HG02571 (cell line): ENCODE measurements around the gene HCN1.
"Not testable (repeated sequence)": the region's sequence is repeated elsewhere in the genome, so short reads cannot be mapped to it uniquely, and the experiment has no call there.

Source experiments
- ATAC-seq: cut with Tn5 transposase; IDR thresholded peaks from one replicate; pipeline ENCODE4 v1.9.1; 2021; ENCODE audit warnings: mild to moderate bottlenecking, moderate library complexity; ENCODE audit not compliant: unreplicated experiment

Gene HCN1

DNA sequence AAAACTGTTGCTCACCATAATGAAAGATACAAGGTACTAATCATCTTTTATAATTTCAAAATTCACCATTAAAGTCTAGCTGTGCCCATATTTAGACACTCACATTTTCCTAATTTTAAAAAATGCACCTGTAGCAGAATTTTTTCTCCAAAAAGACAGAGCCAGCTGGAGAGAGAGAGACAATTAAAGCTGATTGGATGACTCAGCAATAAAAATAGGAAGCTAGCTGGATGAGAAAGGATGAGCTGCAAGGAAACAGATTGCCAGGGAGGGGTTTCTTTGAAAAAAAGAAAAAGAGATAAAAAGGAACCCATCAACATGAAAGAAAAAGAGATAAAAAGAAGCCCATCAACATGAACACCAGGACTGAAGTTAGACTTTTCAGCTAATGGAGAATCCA is 73.8 kb downstream of the HCN1 start:
- no peak for ATAC-seq

DNA sequence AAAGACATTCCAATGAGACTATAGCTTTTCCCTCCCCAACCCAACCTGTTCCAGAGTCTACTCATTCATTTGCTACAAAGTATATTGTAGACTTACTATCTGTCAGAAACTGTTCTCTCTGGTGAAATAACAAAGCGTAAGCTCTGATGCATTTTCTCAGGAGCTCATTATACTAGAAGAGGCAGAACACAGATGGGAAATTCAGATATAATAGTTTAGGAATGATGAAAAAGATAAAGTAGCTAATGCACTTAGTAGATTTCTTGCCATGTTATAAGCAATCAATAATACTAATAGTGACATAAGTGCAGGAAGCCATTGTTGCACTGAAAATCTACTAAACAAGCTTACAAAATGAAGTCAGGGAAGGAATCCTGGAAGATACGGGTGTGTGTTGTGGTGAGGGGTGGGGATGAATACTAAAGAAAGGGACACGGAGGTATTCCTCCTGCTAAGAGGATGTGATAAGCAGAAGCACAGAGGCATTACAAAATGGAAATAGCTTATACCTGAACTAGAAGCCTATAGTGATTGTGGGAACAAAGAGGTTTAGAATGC is 78.2 kb downstream of the HCN1 start:
- no peak for ATAC-seq

GRCh38 chr5:45609661-45610060 is 86.5 kb downstream of the HCN1 start:
- no peak for ATAC-seq

DNA sequence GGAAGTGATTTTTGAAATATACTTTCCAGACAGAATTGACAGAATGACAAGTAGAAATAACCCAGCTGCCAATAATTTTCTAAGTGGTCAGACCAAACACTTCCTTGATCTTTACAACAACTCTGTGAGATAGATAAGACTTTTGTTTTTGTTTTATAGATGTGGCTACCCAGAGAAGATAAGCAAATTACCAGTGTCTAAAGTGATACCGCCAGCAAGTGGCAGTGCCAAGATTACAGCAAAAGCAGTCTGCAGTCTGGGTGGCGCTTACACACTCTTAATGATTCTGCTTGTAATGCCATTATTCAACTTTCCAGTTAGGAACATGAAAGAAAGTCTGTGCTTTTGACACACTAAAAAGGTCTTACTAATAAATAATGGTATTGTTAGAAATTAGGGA is 92.1 kb downstream of the HCN1 start:
- ATAC-seq = no peak

DNA sequence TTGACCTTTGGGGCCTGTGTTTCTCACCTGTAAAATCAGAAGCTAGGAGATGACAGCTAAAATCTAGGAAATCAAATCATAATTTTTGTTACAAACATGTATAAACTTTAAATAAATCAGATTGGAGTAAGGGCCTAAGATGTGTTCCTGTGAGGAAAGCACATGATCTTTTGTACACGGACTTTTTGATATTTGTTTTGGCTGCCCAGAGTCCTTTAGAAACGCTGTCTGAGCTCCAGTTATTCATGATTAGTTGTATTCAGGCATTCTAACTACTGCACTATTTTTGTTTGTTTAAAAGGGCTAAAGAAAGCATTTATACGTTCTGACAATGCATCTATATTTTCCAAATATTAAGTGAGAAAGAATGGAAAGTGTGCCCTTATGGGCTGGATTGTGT is 94.8 kb downstream of the HCN1 start:
- ATAC-seq = no peak

GRCh38 chr5:45596320-45596719 is 99.9 kb downstream of the HCN1 start:
- ATAC-seq = no peak

- not testable (repeated sequence) for ATAC-seq
These were observed 110.2 kb downstream of the HCN1 start for GRCh38 chr5:45586001-45586400.

DNA sequence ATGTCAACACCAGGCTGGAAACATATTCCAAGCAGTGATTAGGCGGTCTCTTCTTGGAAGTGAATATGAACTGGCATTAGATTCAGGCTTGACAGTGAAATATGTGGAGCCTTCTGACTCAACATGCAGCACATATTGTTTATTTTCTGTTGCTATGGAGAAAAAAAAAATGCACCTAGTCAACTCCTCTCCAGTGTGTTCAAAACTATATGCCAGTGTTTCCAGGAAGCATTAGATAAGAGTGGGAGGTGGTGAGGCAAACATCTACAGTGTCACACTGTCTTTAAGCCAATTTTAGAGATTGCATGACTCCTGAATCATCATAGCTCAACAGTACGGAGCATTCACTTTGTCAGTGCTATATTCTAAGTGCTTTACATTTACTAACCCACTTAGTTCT is 117.9 kb downstream of the HCN1 start:
- no peak for ATAC-seq

DNA sequence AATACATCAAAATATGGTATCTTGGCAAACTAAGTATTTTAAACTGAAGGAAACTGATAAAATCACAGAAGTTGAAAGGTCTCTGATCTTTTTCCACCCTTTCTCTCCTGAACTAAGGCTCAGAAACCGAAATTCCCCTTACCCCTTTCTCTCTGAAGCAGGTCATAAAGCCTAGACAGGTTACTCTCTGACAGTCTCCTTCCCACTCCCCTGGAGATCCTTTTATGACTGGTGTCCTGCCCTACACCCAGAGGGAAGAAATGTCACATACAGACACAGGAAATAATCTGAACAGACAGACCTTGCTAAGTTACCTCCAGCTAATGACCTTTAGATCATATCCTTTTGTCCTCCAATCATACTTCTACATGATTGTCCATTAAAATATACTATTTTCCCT is 127.4 kb downstream of the HCN1 start:
- no peak for ATAC-seq

GRCh38 chr5:45542421-45542820 is 153.8 kb downstream of the HCN1 start:
- ATAC-seq = no peak

DNA sequence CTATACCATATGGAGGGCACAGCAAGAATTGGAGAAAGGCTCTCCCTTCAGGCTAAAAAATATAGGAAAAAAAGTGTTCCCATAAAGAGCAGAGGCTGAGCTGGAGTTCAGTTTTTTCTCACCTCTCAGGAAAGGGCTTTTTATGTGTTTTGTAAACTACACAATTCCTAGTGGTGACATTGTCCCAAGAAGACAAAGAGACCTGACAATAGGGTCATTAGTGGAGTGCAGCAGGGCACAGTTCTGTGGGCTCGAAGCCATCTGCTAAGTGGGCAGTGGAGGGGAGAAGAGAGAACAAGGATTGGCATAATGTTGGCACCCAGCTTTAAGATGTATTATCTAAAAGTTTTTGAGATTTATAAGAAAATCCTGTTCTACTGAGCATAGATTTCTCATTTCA is 162.5 kb downstream of the HCN1 start:
- no peak for ATAC-seq

- no peak for ATAC-seq
These were observed 163.2 kb downstream of the HCN1 start for GRCh38 chr5:45532826-45533624.

GRCh38 chr5:45521067-45521466 is 175.1 kb downstream of the HCN1 start:
- ATAC-seq = no peak

GRCh38 chr5:45512521-45512920 is 183.7 kb downstream of the HCN1 start:
- no peak for ATAC-seq

- no peak for ATAC-seq
These were observed 186.8 kb downstream of the HCN1 start for GRCh38 chr5:45509371-45509770.

- ATAC-seq = no peak
These were observed 188.0 kb downstream of the HCN1 start for GRCh38 chr5:45508135-45508534.

DNA sequence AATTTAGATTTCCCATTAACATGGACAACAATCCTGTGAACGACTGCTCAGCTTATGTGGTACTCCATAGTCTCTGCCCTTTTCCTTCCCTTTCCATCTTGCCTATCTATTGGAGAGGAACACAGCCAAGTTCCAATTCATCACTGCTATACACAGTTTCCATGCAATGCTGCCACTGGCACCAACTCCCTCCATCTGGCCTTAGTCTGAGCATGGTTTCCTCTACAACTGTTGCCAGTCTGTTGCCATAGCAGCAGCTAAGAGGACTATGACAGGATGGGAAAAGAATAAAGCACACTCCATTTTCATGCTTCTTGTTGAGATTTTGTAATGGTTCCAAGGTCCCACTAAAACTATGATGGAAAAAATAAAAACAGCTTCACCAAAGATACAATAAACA is 189.0 kb downstream of the HCN1 start:
- ATAC-seq = no peak

- not testable (repeated sequence) for ATAC-seq
These were observed 197.2 kb downstream of the HCN1 start for GRCh38 chr5:45499006-45499405.

GRCh38 chr5:45491368-45491767 is 204.8 kb downstream of the HCN1 start:
- ATAC-seq = no peak

DNA sequence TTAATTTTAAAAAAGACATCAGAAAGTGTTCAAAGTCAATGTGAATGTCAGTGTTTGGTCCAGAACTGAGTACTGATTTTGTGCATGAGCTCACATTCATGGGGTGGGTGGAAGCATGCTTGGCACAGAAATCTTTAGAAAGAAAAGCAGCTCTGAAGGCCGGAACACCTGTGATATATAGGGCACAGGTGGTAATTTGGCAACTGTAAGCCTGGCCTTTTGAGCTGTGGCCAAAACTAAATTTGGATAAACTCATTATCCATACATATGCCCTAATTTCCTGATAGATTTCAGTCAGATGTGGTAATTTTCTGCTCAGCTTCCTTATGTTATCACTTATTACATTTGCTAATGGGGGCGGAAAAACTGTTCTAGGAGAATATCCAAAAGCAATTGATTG is 211.4 kb downstream of the HCN1 start:
- ATAC-seq = no peak

GRCh38 chr5:45454114-45454513 is 242.1 kb downstream of the HCN1 start:
- no peak for ATAC-seq

DNA sequence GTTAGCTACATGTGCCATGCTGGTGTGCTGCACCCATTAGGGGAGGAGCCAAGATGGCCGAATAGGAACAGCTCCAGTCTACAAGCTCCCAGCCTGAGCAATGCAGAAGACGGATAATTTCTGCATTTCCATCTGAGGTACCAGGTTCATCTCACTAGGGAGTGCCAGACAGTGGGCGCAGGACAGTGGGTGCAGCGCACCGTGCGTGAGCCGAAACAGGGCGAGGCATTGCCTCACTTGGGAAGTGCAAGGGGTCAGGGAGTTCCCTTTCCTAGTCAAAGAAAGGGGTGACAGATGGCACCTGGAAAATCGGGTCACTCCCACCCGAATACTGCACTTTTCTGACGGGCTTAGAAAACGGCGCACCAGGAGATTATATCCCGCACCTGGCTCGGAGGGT is 251.3 kb downstream of the HCN1 start:
- ATAC-seq = not testable (repeated sequence)

DNA sequence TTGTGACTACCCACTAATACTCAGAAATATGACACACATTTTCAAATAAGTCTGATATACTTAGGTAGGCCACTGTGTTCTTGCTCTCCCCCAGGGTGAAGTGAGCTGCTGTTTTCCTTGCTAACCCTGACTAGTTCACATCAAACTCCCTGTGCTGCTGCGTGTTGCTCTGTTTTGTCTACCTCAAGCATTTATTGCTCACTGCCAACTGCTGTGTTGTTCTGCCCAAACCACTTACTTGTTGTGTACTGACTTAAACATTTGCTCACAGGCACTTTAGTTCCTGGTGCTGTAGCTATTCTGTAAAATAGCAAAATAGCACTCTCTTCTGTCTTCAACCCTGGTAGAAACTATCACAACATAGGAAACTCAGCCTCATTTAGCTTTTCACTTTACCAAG is 255.7 kb downstream of the HCN1 start:
- no peak for ATAC-seq
